Naive B cell (primary cell): ENCODE measurements around the gene DUOX2. TPM values are rescaled to one million over a fixed set of nuclear protein-coding genes. Genes with fewer than 3 reads are reported as not detected.

Source experiments
- ATAC-seq, 2 donors: fragments of 150-1000 bp; cut with Tn5 transposase; 2 replicates each; pipeline ENCODE4 v1.10.0; 2021; ENCODE audit warnings: low read depth in 2 of 2, mild to moderate bottlenecking in 2 of 2, moderate library complexity in 2 of 2
- DNase-seq: peaks from one replicate; pipeline ENCODE4 v3.0.0; 2022
- H3K27ac Mint-ChIP-seq, 6 donors: one replicate each; pipeline ENCODE4 v1.8.0; 2020 to 2022; ENCODE audit warnings: mild to moderate bottlenecking in 6 of 6, mixed read lengths in 6 of 6, moderate library complexity in 5 of 6, inconsistent platforms in 2 of 6
- H3K27me3 Mint-ChIP-seq, 3 donors: one replicate each; pipeline ENCODE4 v1.8.0; 2021 to 2022; ENCODE audit warnings: mixed read lengths in 3 of 3, mild to moderate bottlenecking in 1 of 3
- H3K36me3 Mint-ChIP-seq, 2 donors: one replicate each; pipeline ENCODE4 v1.8.0; 2020 to 2022; ENCODE audit warnings: mixed read lengths in 2 of 2, inconsistent platforms in 1 of 2, mild to moderate bottlenecking in 1 of 2
- H3K4me1 Mint-ChIP-seq, 3 donors: one replicate each; pipeline ENCODE4 v1.8.0; 2020 to 2022; ENCODE audit warnings: mixed read lengths in 3 of 3, inconsistent platforms in 1 of 3, mild to moderate bottlenecking in 1 of 3, moderate library complexity in 1 of 3
- H3K4me3 Mint-ChIP-seq, 8 donors: one replicate each; pipeline ENCODE4 v1.8.0; 2020 to 2022; ENCODE audit warnings: mild to moderate bottlenecking in 8 of 8, mixed read lengths in 8 of 8, moderate library complexity in 8 of 8, inconsistent platforms in 2 of 8
- H3K9me3 Mint-ChIP-seq, 7 donors: one replicate each; pipeline ENCODE4 v1.8.0; 2020 to 2022; ENCODE audit warnings: mixed read lengths in 7 of 7, mild to moderate bottlenecking in 5 of 7, inconsistent platforms in 2 of 7, moderate library complexity in 1 of 7
- polyA plus RNA-seq, 6 donors: library from polyadenylated mRNA; unstranded; fragments of 300-500 nt; fragmentation: Illumina TruSeq; gene quantifications; one replicate each; pipeline ENCODE4 v1.2.3, GENCODE V29; 2021; ENCODE audit warnings: low read depth in 6 of 6

Gene DUOX2
- under 1 TPM in 1 of 6 donors, not detected in 5; 0.08 TPM for polyA plus RNA-seq

DNA sequence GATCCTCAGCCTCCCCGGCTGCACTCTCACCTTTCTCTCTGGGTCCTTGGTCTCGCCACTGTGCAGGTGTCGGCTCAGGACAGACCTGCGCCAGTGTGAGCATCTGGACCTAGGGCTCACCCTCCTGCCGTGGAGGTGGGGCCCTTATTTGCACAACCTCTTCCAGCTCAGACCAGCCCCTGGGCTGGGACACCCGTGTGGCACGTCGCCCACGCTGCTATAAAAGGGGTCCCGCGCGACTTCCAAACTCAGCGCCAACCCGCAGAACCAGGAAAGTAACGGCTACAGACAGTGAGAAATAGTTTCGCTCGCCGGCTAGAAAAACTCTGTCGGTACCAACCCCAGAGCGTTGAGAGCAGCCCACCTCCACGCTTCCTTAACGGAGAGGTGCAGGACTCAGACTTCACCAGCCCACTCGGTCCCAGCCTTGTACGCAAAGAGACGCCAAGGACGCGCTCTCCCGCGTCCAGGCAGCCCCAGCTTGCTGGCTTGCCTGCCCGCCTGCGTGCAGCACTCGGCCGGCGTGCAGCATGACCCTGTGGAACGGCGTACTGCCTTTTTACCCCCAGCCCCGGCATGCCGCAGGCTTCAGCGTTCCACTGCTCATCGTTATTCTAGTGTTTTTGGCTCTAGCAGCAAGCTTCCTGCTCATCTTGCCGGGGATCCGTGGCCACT is at the start of gene DUOX2, which contains the start of gene DUOXA2:
TSS of gene DUOX2 (minus strand) at position 97 of the 675 bp plus-strand sequence. CDS start 761 bp downstream, outside the sequence.
TSS of gene DUOXA2 (plus strand) at position 251 of the 675 bp plus-strand sequence. CDS start at position 531, 280 bp downstream.
- H3K27me3 Mint-ChIP-seq, result peaks cover 75 to 92% (median 85%) of the 10 kb centered on the region in 3 donors

DNA sequence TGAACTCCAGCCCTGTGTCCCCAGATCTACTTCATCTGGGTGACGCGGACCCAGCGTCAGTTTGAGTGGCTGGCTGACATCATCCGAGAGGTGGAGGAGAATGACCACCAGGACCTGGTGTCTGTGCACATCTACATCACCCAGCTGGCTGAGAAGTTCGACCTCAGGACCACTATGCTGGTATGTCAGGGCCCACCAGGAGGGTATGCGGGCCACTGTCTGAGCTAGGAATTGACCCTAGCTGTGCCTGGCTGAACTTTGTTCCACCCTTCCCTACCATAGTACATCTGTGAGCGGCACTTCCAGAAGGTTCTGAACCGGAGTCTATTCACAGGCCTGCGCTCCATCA is 49.5 kb upstream of the DUOX2 start:
- no peaks in the 10 kb centered on the region for H3K36me3 Mint-ChIP-seq
- H3K4me3 Mint-ChIP-seq, result peak overlapping the region in 1 of 8 donors; percentile 44
- peaks cover 29 to 49% (median 31%) of the 10 kb centered on the region in 3 donors for H3K4me1 Mint-ChIP-seq
- H3K9me3 Mint-ChIP-seq, result no peaks in the 10 kb centered on the region
- no peak for DNase-seq
- no peak for ATAC-seq
- H3K27me3 Mint-ChIP-seq, result no peaks in the 10 kb centered on the region
- H3K27ac Mint-ChIP-seq, result peak overlapping the region in 1 of 6 donors; percentile 62

More for the DNA sequence above, at the start of gene DUOX2, which contains the start of gene DUOXA2:
- no peak for DNase-seq
- Mint-ChIP-seq H3K36me3 (peaks cover 0 to 8% of the 10 kb centered on the region in 2 donors), H3K27ac (peak within 1 kb of the TSS in 5 of 6 donors; percentile 53 to 79 (median 68)), H3K4me1 (peaks cover 48 to 69% (median 63%) of the 10 kb centered on the region in 3 donors), H3K9me3 (peaks cover 0 to 3% (median 0%) of the 10 kb centered on the region in 7 donors), H3K4me3 (peak within 1 kb of the TSS; percentile 66 to 90 (median 80))
- ATAC-seq, result no peak

DNA sequence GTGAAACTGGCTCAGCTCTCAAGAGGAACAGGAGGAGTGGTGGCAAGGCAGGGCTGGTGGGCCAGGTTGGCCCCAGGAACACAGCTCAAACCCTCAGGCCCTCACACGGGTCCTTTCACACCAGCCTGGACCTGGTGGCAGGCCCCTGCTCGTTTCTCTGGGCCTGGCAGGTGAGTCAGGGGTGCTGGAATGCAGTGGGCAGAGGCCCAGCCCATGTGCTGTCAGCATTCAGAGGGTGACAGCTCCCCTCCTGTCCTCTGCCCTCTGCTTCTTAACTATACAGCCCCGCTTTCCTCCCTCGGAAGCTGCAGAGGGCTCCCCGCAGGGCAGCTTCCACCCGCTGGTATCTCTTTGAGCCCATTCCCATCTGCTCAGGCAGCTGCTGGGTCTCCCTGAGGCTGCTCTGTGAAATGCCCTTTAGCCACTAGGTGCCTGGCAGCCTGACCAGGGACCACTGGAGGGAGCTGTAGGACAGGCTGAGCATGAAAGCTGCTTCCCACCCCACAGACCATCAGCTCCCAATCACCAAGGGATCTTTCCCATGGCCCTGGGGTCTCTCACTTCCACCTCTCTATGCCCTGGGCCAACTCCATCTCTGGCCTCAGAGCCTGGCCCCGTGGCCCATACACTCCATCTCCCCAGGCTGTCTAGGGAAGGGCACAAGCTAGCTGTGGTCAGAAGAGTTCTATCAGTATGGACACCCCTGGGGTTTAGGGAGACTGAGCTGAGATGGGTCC is 49.0 kb upstream of the DUOX2 start:
- peaks cover 29 to 45% (median 29%) of the 10 kb centered on the region in 3 donors for H3K4me1 Mint-ChIP-seq
- H3K27me3 Mint-ChIP-seq, result no peaks in the 10 kb centered on the region
- peak in 1 of 2 donors; percentile 13 for ATAC-seq
- no peaks in the 10 kb centered on the region for H3K36me3 Mint-ChIP-seq
- H3K4me3 Mint-ChIP-seq, result peak overlapping the region in 2 of 8 donors; percentile 44 to 56
- peak; percentile 56 for DNase-seq
- H3K27ac Mint-ChIP-seq, result peak overlapping the region in 3 of 6 donors; percentile 41 to 89 (median 83)
- no peaks in the 10 kb centered on the region for H3K9me3 Mint-ChIP-seq

DNA sequence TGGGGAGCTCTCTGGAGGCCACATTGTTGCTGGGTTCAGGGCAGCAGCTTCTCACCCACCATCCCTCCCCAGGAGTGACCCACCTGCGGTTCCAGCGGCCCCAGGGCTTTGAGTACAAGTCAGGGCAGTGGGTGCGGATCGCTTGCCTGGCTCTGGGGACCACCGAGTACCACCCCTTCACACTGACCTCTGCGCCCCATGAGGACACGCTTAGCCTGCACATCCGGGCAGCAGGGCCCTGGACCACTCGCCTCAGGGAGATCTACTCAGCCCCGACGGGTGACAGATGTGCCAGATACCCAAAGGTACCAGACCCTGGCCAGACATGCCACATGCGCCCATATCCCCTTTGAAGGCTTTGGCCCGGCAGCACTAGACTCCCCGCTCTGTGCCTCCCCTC is 47.7 kb upstream of the DUOX2 start:
- ATAC-seq (no peak), DNase-seq (no peak)
- H3K36me3 Mint-ChIP-seq, result no peaks in the 10 kb centered on the region
- H3K4me3 Mint-ChIP-seq, result no peak overlapping the region
- H3K4me1 Mint-ChIP-seq, result peaks cover 27 to 40% (median 29%) of the 10 kb centered on the region in 3 donors
- no peak overlapping the region for H3K27ac Mint-ChIP-seq
- no peaks in the 10 kb centered on the region for H3K27me3 Mint-ChIP-seq
- H3K9me3 Mint-ChIP-seq, result no peaks in the 10 kb centered on the region

DNA sequence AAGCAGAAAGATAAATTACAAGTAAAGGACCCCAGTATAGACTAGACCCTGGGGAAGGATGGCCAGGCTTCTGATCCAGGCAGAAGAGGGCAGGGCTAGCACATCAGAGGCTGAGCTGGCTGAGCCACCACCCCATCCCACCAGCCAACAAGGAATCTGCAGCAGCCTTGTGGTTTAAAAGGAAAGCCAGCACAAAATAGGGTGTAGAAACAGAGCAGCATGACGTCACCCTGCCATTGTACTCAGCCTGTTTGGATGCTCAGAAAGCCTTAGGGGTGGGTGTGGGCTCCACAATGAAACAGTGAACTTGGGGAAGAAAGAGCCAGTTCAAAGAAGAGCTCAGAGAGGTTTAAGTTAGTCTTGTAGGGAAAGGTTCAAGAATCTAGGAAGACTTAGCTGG is 44.0 kb upstream of the DUOX2 start:
- Mint-ChIP-seq H3K36me3 (no peaks in the 10 kb centered on the region), H3K4me3 (no peak overlapping the region), H3K4me1 (peaks cover 5 to 19% (median 13%) of the 10 kb centered on the region in 3 donors), H3K27me3 (no peaks in the 10 kb centered on the region), H3K9me3 (no peaks in the 10 kb centered on the region), H3K27ac (peak overlapping the region in 1 of 6 donors; percentile 8)
- DNase-seq (no peak), ATAC-seq (no peak)

DNA sequence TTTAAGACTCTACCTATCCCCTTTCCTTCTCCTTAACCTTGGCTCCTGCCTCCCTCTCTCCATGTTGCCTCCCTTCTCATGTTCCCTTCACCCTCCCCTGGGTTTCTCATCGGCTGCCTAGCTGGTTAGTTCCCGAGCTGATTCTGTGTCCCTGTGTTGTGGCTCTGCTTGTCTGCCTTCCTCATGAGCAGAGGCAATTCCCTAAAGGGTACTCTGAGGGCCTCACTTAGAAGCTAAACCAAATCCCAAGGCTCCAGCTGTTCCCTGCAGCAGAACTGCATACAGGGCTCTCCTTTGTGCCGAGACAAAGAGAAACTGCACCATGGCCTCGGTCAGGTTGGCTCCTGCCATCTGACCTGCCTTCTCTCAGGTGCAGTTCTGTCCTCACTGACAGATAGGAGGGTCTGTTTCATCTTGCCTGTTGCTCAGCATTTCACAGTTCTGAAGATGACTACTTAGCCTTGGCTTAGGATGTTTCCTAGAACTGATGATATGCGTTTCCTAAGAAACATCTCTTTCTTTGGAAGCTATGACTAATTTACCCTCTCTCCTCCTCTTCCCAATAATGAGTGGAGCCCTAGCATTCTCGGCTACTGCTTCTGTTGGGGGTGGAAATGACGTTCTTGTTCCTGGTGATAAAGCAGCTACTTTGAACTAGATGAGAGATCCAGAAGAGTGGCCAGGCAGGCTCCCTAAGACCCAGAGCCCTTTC is 42.9 kb upstream of the DUOX2 start:
- peaks cover 0 to 7% of the 10 kb centered on the region in 2 donors for H3K36me3 Mint-ChIP-seq
- H3K27me3 Mint-ChIP-seq, result no peaks in the 10 kb centered on the region
- H3K9me3 Mint-ChIP-seq, result no peaks in the 10 kb centered on the region
- peaks cover under 1 to 17% (median 9%) of the 10 kb centered on the region in 3 donors for H3K4me1 Mint-ChIP-seq
- no peak overlapping the region for H3K4me3 Mint-ChIP-seq
- no peak for DNase-seq
- H3K27ac Mint-ChIP-seq, result peak overlapping the region in 1 of 6 donors; percentile 89
- ATAC-seq, result no peak

DNA sequence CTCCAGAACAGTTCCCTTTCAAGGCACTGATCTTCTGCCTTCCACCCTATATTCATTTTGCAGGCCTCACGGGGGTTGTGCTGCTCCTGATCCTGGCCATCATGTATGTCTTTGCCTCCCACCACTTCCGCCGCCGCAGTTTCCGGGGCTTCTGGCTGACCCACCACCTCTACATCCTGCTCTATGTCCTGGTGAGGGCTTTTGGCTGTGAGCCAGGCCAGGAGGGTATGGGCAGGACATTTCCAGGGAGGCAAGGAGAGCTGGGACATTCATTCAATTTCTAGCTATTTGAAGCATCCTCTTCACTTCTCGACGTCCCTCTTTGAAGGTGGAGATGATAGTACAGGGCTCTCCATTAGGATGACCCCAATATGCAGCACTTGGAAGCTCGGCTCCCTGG is 41.8 kb upstream of the DUOX2 start:
- H3K27me3 Mint-ChIP-seq, result no peaks in the 10 kb centered on the region
- H3K9me3 Mint-ChIP-seq, result no peaks in the 10 kb centered on the region
- ATAC-seq (no peak), DNase-seq (no peak)
- H3K27ac Mint-ChIP-seq, result no peak overlapping the region
- H3K4me1 Mint-ChIP-seq, result peaks cover 0 to 16% (median 9%) of the 10 kb centered on the region in 3 donors
- H3K4me3 Mint-ChIP-seq, result peak overlapping the region in 1 of 8 donors; percentile 4
- H3K36me3 Mint-ChIP-seq, result peaks cover 0 to 7% of the 10 kb centered on the region in 2 donors

DNA sequence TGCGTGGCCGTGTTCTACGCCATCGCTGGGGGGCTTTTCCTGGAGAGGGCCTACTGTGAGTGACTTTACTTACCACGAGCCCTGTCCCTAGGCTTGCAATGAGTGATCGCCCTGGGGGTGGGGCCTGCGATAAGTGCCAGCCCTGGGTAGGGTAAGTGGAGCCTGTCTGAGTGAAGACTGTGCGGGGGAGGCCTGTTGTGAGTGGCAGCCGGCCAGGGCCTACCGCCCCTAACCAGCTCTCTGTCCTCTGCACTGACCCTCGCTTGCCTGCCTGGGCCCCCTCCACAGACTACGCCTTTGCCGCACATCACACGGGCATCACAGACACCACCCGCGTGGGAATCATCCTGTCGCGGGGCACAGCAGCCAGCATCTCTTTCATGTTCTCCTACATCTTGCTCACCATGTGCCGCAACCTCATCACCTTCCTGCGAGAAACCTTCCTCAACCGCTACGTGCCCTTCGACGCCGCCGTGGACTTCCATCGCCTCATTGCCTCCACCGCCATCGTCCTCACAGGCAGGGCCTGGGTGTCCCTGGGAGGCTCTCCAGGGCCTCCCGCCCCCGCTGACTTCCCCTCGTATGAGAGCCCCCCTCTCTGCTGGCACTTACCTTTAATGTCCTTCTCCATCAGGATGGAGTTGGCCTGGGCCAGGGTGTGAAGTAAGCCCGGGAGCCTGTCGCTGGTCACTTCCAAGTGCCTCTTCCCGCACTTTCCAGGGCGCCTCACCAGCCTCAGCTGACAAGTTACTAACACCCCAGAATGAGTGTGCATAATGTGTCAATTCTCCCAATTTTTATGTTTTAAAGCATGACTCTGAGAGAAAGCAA is 38.2 kb upstream of the DUOX2 start:
- ATAC-seq (no peak), DNase-seq (no peak)
- peaks cover 0 to 7% of the 10 kb centered on the region in 2 donors for H3K36me3 Mint-ChIP-seq
- H3K27me3 Mint-ChIP-seq, result no peaks in the 10 kb centered on the region
- peak overlapping the region in 1 of 6 donors; percentile 81 for H3K27ac Mint-ChIP-seq
- H3K9me3 Mint-ChIP-seq, result no peaks in the 10 kb centered on the region
- H3K4me3 Mint-ChIP-seq, result peak overlapping the region in 1 of 8 donors; percentile 83
- H3K4me1 Mint-ChIP-seq, result peaks cover 0 to 6% (median 0%) of the 10 kb centered on the region in 3 donors

DNA sequence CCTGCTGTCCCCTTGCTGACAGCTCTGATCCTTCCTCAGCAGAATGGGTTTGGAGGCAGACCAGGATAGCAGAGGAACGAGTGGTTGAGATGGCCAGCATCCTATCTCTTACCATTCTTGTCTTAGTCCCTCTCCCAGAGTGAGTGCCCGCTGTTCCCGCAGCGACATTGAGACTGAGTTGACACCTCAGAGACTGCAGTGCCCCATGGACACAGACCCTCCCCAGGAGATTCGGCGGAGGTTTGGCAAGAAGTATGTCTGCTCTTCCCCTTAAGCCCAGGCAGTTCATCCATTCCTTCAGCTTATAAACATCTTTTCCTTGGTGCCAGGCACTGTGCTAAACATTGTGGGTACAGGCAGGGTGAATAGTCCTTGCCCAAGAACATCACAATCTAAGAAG is 37.0 kb upstream of the DUOX2 start:
- peaks cover 0 to 6% (median 0%) of the 10 kb centered on the region in 3 donors for H3K4me1 Mint-ChIP-seq
- peaks cover 0 to 7% of the 10 kb centered on the region in 2 donors for H3K36me3 Mint-ChIP-seq
- peak overlapping the region in 1 of 6 donors; percentile 9 for H3K27ac Mint-ChIP-seq
- ATAC-seq (no peak), DNase-seq (no peak)
- no peaks in the 10 kb centered on the region for H3K27me3 Mint-ChIP-seq
- H3K4me3 Mint-ChIP-seq, result no peak overlapping the region
- H3K9me3 Mint-ChIP-seq, result no peaks in the 10 kb centered on the region

DNA sequence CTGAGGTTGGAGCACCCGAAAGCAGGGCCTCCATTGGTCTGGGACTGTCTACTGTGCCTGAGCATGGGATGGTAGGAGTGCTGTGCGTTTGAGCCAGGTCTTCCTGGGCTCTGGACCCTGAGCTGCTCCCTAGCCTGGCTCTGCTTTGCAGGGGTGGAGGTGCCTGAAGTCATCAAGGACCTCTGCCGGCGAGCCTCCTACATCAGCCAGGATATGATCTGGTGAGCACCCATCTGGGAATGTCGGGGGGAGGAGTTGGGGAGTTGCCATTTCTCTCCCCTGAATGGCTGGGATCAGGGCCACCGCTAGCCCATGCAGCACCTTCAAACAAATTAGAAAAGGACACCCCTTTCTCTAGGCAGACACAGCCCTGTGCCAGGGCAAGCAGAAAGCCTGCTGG is 36.5 kb upstream of the DUOX2 start:
- no peak for DNase-seq
- Mint-ChIP-seq H3K4me3 (no peak overlapping the region), H3K27ac (peak overlapping the region in 1 of 6 donors; percentile 15), H3K27me3 (no peaks in the 10 kb centered on the region), H3K9me3 (no peaks in the 10 kb centered on the region), H3K36me3 (peaks cover 0 to 7% of the 10 kb centered on the region in 2 donors), H3K4me1 (peaks cover 0 to 6% (median 0%) of the 10 kb centered on the region in 3 donors)
- no peak for ATAC-seq

DNA sequence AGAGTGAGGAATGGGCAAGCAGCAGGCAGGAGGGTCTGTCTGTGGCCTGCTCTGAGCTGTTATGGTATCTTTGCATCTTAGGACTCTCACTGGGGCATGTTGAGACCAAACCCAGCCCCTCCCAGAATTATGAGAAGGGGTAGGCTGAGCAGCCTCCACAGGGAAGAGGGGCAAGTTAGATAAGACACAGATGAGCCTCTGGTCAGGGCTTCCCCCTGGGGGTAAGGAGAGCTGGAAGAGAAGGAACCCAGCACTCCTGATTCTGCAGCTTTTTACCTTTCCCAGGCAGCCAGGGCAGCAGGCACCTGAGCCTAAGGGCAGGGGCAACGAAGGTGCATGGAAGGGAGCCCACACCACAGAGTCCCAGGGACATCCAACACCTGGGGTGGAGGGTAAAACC is 35.1 kb upstream of the DUOX2 start:
- no peak for ATAC-seq
- Mint-ChIP-seq H3K4me1 (peaks cover 0 to 6% (median 0%) of the 10 kb centered on the region in 3 donors), H3K9me3 (no peaks in the 10 kb centered on the region), H3K27ac (no peak overlapping the region), H3K4me3 (no peak overlapping the region), H3K36me3 (peaks cover 0 to 7% of the 10 kb centered on the region in 2 donors), H3K27me3 (no peaks in the 10 kb centered on the region)
- DNase-seq, result no peak
